NCI-H1436 (cell line): Measurements from ENCODE around the gene LY6G6D.

Experiments used
- DNase-seq: peaks from one replicate; lab custom pipeline; 2025; lab: John Stamatoyannopoulos, UW

The LY6G6D gene

GRCh38 chr6:31720196-31720770 lies 5.1 kb downstream of the LY6G6D start:
- no peak for DNase-seq

DNA sequence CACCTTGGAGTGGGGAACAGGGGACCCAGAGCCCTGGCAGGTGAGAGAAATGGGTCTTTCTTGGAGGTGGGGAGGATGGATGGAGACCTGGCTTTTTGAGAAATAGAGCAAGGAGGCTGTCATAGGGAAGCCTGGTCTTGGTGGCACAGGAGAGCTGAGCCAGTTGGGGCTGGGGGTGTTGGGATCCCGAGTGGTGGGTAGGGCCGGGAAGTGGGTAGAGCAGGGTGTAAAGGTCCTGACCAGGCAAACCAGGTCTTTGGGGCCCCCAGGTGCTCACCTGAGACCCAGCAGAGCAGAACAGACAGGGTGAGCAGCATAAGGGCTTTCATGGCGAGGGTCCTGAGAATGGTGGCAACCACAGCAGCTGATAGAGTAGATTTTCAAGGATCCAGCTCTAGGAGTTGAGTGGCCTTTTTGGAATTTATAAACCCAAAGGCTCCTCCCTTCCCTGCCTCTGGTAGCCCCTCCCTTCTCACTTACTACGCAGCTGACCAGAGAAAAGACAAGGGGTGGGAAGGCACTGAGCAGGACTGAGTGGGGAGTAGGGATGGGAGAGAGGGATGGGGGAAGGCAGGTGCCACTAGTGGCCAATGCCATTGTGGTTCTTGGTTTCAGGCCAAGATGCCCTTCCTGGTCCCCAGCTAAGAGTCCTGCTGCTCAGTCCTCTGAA lies 6.3 kb downstream of the LY6G6D start, which contains the start of gene LY6G6C:
TSS of gene LY6G6C (minus strand) at position 396 of the 670 bp plus-strand sequence. CDS start at position 329, 67 bp downstream.
- no peak for DNase-seq

DNA sequence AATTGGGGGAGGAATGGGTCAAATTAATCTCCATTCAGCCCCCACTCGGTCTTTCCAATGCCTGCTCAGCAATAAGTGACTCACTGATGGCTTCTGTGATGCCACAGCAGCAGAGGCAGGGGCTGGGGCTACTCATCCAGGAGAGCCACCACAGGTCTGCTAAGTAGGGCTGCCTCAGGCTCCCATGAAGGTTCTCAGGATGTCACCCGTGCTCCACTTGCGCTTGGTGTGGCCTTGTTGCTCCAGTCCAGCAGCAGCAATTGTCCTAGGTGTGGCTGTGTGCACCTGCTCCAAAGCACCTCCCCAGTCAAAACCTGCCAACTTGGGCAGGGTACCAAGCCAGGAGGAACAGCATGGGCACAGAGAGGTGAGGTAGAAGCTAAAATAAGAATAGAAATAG lies 7.0 kb downstream of the LY6G6D start:
- DNase-seq: no peak

GRCh38 chr6:31723245-31723979 lies 8.3 kb downstream of the LY6G6D start, which contains the start of gene MPIG6B:
TSS of gene MPIG6B (plus strand) at chr6:31723373. CDS start at chr6:31723384, 11 bp downstream.
- peak; percentile 71 for DNase-seq

- DNase-seq: no peak
Measured at GRCh38 chr6:31723980-31724691, 9.0 kb downstream of the LY6G6D start.

DNA sequence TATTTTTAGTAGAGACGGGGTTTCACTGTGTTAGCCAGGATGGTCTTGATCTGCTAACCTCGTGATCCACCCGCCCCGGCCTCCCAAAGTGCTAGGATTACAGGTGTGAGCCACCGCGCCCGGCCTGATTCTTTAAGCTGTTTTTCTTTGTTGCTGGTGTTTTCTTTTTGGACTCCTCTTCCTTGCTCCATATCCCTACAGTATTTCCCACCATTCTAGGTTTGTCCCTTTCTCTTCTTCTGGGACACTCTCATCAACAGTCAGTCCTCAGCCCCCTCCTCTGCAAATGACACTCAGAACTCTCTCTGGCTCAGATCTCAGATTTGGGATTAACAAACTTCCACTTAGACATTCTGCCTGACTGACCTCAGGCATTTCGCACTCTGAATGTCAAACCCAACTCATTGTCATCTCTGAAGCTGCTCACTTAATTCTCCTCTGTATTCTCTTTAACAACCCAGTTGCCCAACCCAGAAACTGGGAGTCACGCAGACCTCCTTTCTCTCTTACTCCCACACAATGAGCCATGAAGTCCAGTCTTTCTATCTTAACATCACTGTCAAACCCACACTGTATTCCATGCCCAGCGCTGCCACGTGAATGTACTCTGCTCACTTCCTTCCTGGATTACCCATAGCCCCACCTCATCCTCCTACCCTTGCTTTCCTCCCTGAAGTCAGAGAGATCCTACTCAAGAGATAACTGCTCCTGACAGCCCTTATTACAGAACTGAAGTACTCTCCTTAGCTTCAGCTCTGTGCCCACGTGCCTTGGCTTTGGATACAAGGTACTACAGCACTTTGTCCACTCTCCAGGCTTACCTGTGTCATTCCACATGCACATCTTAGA lies 10.6 kb downstream of the LY6G6D start:
- no peak for DNase-seq

GRCh38 chr6:31727034-31727716 lies 12.0 kb downstream of the LY6G6D start:
- no peak for DNase-seq

- no peak for DNase-seq
Measured at GRCh38 chr6:31727717-31728671, 12.8 kb downstream of the LY6G6D start.

- no peak for DNase-seq
Measured at GRCh38 chr6:31728767-31729514, 13.8 kb downstream of the LY6G6D start, which contains the start of gene DDAH2. TSS of gene DDAH2 (minus strand) at chr6:31729299. CDS start at chr6:31729161, 138 bp downstream.

GRCh38 chr6:31729515-31729978 lies 14.4 kb downstream of the LY6G6D start:
- peak; percentile 78 for DNase-seq

DNA sequence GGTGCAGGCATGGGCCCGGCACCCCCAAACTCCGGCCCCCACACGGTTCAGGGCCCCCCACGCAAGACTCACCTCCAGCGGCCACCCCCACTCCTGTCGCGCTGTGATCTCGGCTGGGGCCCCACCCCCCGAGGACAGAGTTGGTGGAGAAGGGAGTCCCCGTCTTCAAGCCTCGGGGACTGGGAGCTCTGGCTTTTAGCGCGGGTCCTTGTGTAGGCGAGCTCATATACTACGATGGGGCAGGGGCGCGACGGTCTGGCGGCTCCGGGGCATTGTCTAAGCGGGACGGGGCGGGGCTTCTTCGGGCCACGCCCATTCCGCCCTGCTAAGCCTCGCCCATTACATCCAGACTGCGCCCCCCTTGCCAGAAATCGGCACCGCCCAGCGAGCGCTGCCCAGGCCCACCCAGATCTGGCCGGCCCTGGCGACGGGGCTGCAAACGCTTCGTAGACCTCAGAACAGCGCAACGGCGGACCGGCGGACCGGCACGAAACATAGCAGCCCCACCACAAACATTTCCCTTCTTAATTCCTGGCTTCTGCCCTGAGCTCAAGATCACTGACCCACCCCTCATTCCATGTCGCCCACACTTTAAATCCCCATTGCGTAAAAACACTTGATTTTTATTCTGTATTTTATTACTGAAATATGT lies 15.0 kb downstream of the LY6G6D start:
- DNase-seq: peak; percentile 70

- no peak for DNase-seq
Measured at GRCh38 chr6:31730631-31731086, 15.5 kb downstream of the LY6G6D start.

DNA sequence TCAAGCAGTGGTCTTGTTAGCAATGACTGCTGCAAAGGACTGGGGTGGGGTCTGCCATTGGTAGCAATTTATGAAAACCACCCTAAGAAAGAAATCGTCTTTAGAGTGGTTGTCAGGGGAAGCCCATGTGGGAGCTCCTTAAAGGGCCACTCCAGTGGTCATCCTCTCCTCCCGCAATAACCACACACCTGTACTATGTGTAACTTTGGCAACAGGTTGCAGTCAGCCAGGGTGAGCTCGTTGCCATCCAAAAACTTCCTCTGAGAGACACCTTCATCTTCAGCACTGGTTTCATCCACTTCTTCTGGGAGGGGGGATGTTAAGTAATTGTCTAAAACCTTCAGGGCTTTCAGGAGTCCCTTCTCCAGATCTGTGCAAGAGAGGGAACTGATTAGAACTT lies 16.9 kb downstream of the LY6G6D start:
- no peak for DNase-seq

- no peak for DNase-seq
Measured at GRCh38 chr6:31733734-31734133, 18.6 kb downstream of the LY6G6D start.

- no peak for DNase-seq
Measured at GRCh38 chr6:31734247-31734820, 19.2 kb downstream of the LY6G6D start.

- DNase-seq: no peak
Measured at GRCh38 chr6:31734821-31735406, 19.8 kb downstream of the LY6G6D start.
